Kidney (tissue), 14 donors: ENCODE results near the gene C1QTNF1. TPM values are rescaled to one million over a fixed set of nuclear protein-coding genes. Genes with fewer than 3 reads are reported as not detected.

Experiments
- DNase-seq, 5 donors: peaks; one replicate each; pipeline ENCODE4 v3.0.0-alpha.2; 2013 to 2020
- FAIRE-seq: peaks from 2 replicates; lab custom pipeline; 2012; peaks lifted over from hg19 to GRCh38; lab: Jason Lieb, UNC
- H3K27ac ChIP-seq, 2 donors: one replicate each; pipeline ENCODE4 v1.7.0; 2013; ENCODE audit warnings: low read depth in 2 of 2, low read length in 2 of 2, inconsistent platforms in 1 of 2
- H3K27me3 ChIP-seq: one replicate; pipeline ENCODE4 v1.7.1; 2013; ENCODE audit warnings: low read length, inconsistent platforms; ENCODE audit not compliant: control insufficient read depth, insufficient read depth
- H3K36me3 ChIP-seq, 3 donors: one replicate each; pipeline versions ENCODE4 v1.7.0 to v1.7.1; 2013; ENCODE audit warnings: low read length in 3 of 3, control low read depth in 1 of 3, inconsistent platforms in 1 of 3; ENCODE audit not compliant: insufficient read depth in 3 of 3, control insufficient read depth in 2 of 3
- H3K4me1 ChIP-seq, 3 donors: one replicate each; pipeline versions ENCODE4 v1.7.0 to v1.7.1; 2013; ENCODE audit warnings: low read length in 3 of 3, inconsistent platforms in 1 of 3, low read depth in 1 of 3; ENCODE audit not compliant: control insufficient read depth in 2 of 3, insufficient read depth in 2 of 3
- H3K4me3 ChIP-seq, 3 donors: one replicate each; pipeline versions ENCODE4 v1.7.0 to v1.8.1; 2013; ENCODE audit warnings: low read length in 3 of 3, control low read depth in 1 of 3, inconsistent platforms in 1 of 3
- H3K9ac ChIP-seq, 3 donors: one replicate each; pipeline versions ENCODE4 v1.7.0 to v1.7.1; 2013; ENCODE audit warnings: low read length in 3 of 3, control low read depth in 1 of 3, inconsistent platforms in 1 of 3
- H3K9me3 ChIP-seq, 3 donors: one replicate each; pipeline versions ENCODE4 v1.7.0 to v1.7.1; 2013; ENCODE audit warnings: low read length in 3 of 3, control low read depth in 1 of 3, inconsistent platforms in 1 of 3; ENCODE audit not compliant: control insufficient read depth in 2 of 3, insufficient read depth in 1 of 3
- intact Hi-C: fragments of 100-400 bp; cut with DNase I; formaldehyde crosslinking; loops from one replicate; pipeline ENCODE4 v1.11.1; 2022
- polyA plus RNA-seq: library from polyadenylated mRNA; stranded (reverse); fragments of 350-450 nt; fragmentation: Illumina TruSeq; extraction: RNeasy Lipid Tissue Mini Kit (QIAGEN cat#74804); gene quantifications from one replicate; pipeline ENCODE4 v1.2.3, GENCODE V29; 2014; ENCODE audit warnings: low read depth, low replicate concordance; ENCODE audit not compliant: insufficient read depth
- total RNA-seq: library from RNA; stranded (reverse); fragmentation: NEBNext Ultra II Directional; extraction: Animal tissue kit (Norgen Biotek cat#: 25700); gene quantifications from one replicate; pipeline ENCODE4 v1.2.1, GENCODE V29; 2021
- TF ChIP-seq, protein P1 (sequence below): IDR thresholded peaks from 3 replicates; pipeline ENCODE4 v1.5.1; 2012; ENCODE audit warnings: mild to moderate bottlenecking, moderate library complexity, borderline replicate concordance; ENCODE audit not compliant: insufficient read depth; ENCODE audit errors: extremely low read depth
- donor health status: control.
- donor health status: control.
- donor health status: control.
- donor health status: control.
- donor health status: control.
- donor health status: DM: yes; HTN: yes; CAD: no.
- donor health status: Normal renal cell carcinoma (clear cell type).

Gene C1QTNF1
- total and polyA plus RNA-seq, 2 donors from 2014 or later = 18.0 to 65.2 TPM

- H3K4me1 ChIP-seq = peaks cover 0 to 5% (median 0%) of the 10 kb centered on the region in 3 donors
- DNase-seq = peak in 2 of 5 donors; percentile 50 to 83
- H3K4me3 ChIP-seq = no peak overlapping the region
- intact Hi-C loops = loop anchor here (5.0 kb wide), 1 partner anchor 36 kb away; no protein-coding TSS in a partner anchor
- H3K9me3 ChIP-seq = no peaks in the 10 kb centered on the region
- TF ChIP-seq, protein P1, sequence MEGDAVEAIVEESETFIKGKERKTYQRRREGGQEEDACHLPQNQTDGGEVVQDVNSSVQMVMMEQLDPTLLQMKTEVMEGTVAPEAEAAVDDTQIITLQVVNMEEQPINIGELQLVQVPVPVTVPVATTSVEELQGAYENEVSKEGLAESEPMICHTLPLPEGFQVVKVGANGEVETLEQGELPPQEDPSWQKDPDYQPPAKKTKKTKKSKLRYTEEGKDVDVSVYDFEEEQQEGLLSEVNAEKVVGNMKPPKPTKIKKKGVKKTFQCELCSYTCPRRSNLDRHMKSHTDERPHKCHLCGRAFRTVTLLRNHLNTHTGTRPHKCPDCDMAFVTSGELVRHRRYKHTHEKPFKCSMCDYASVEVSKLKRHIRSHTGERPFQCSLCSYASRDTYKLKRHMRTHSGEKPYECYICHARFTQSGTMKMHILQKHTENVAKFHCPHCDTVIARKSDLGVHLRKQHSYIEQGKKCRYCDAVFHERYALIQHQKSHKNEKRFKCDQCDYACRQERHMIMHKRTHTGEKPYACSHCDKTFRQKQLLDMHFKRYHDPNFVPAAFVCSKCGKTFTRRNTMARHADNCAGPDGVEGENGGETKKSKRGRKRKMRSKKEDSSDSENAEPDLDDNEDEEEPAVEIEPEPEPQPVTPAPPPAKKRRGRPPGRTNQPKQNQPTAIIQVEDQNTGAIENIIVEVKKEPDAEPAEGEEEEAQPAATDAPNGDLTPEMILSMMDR = no peak
- H3K27ac ChIP-seq = peak overlapping the region in 1 of 2 donors; percentile 2
- H3K27me3 ChIP-seq = no peaks in the 10 kb centered on the region
- no peaks in the 10 kb centered on the region for H3K36me3 ChIP-seq
- FAIRE-seq = no peak
- no peak overlapping the region for H3K9ac ChIP-seq
Measured at GRCh38 chr17:79046197-79046915, 22.4 kb downstream of the C1QTNF1 start.

DNA sequence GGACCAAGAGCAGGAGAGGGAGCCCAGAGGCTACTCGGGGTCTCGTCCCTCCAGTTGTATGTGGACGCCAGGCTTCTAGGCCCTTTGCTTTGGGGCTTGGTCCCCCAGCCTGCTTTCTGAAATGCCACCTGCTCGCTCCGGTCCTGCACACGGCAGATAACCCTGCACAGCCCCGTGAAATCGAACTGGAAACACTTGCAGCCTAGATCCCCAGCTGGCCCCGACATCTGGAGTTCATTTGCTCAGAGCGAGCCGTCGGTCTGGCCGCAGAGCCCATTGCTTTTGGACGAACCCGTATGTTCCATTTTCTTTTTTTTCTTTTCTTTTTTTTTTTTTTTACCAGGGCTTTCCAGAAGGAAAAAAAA lies 22.9 kb downstream of the C1QTNF1 start:
- Histone ChIP-seq H3K27me3 (no peaks in the 10 kb centered on the region), H3K9me3 (no peaks in the 10 kb centered on the region), H3K36me3 (no peaks in the 10 kb centered on the region), H3K9ac (no peak overlapping the region), H3K4me1 (peaks cover 0 to 5% (median 0%) of the 10 kb centered on the region in 3 donors), H3K4me3 (no peak overlapping the region), H3K27ac (peak overlapping the region in 1 of 2 donors; percentile 2)
- intact Hi-C loops = loop anchor here (5.0 kb wide), 1 partner anchor 35 kb away; no protein-coding TSS in a partner anchor
- DNase-seq = peak in 1 of 5 donors; percentile 54
- no peak for FAIRE-seq
- TF ChIP-seq, protein P1 = no peak

GRCh38 chr17:79047291-79047920 lies 23.4 kb downstream of the C1QTNF1 start:
- Histone ChIP-seq H3K27me3 (no peaks in the 10 kb centered on the region), H3K4me1 (peaks cover 0 to 5% (median 0%) of the 10 kb centered on the region in 3 donors), H3K4me3 (no peak overlapping the region), H3K9ac (no peak overlapping the region), H3K36me3 (no peaks in the 10 kb centered on the region), H3K27ac (no peak overlapping the region), H3K9me3 (no peaks in the 10 kb centered on the region)
- intact Hi-C loops = loop anchor here (5.0 kb wide), 1 partner anchor 35 kb away; no protein-coding TSS in a partner anchor
- TF ChIP-seq, protein P1 = no peak
- DNase-seq (peak in 1 of 5 donors; percentile 56), FAIRE-seq (no peak)
